Thymus (tissue), 11 donors: Measurements from ENCODE around the gene FGF12. TPM values are rescaled to one million over a fixed set of nuclear protein-coding genes. Genes with fewer than 3 reads are reported as not detected.
"Not testable (repeated sequence)": the region's sequence is repeated elsewhere in the genome, so short reads cannot be mapped to it uniquely, and the experiment has no call there.

Source experiments
- DNase-seq, 9 donors: peaks; one replicate each; pipeline ENCODE4 v3.0.0-alpha.2; 2013; ENCODE audit warnings: low spot score in 9 of 9, low read depth in 6 of 9, missing footprints in 1 of 9
- H3K27ac ChIP-seq, 2 donors: one replicate each; pipeline ENCODE4 v1.5.1; 2013; ENCODE audit warnings: control low read depth in 1 of 2, low read depth in 1 of 2, low read length in 1 of 2, mild to moderate bottlenecking in 1 of 2, moderate library complexity in 1 of 2
- H3K27me3 ChIP-seq, 2 donors: one replicate each; pipeline ENCODE4 v1.5.1; 2013; ENCODE audit warnings: low read length in 1 of 2; ENCODE audit not compliant: control insufficient read depth in 2 of 2, insufficient read depth in 1 of 2
- H3K36me3 ChIP-seq, 2 donors: one replicate each; pipeline ENCODE4 v1.5.1; 2013; ENCODE audit warnings: low read length in 1 of 2, mild to moderate bottlenecking in 1 of 2, moderate library complexity in 1 of 2; ENCODE audit not compliant: control insufficient read depth in 2 of 2, insufficient read depth in 2 of 2
- H3K4me1 ChIP-seq, 2 donors: one replicate each; pipeline ENCODE4 v1.5.1; 2013; ENCODE audit warnings: low read length in 2 of 2; ENCODE audit not compliant: control insufficient read depth in 2 of 2, insufficient read depth in 2 of 2
- H3K4me3 ChIP-seq, 2 donors: one replicate each; pipeline ENCODE4 v1.5.1; 2013; ENCODE audit warnings: low read length in 2 of 2, control low read depth in 1 of 2, mild to moderate bottlenecking in 1 of 2
- H3K9me3 ChIP-seq, 2 donors: one replicate each; pipeline ENCODE4 v1.5.1; 2013; ENCODE audit warnings: low read length in 1 of 2, mild to moderate bottlenecking in 1 of 2; ENCODE audit not compliant: control insufficient read depth in 2 of 2, insufficient read depth in 1 of 2
- WGBS: extraction: QIAGEN DNeasy Blood & Tissue Kit; methylation state at CpG from one replicate; pipeline ENCODE4 v1.1.7; 2013; 5-methylcytosine and 5-hydroxymethylcytosine counted together
- polyA plus RNA-seq: library from polyadenylated mRNA; stranded (reverse); fragments of 200-250 nt; gene quantifications from one replicate; pipeline ENCODE4 v1.2.3, GENCODE V29; 2013
- total RNA-seq: library from RNA; stranded (reverse); fragments of 120-200 nt; gene quantifications from one replicate; pipeline ENCODE4 v1.2.4, GENCODE V29; 2013
- donor health status: healthy.

The FGF12 gene
- total and polyA plus RNA-seq, 2 donors = 0.19 to 1.1 TPM

DNA sequence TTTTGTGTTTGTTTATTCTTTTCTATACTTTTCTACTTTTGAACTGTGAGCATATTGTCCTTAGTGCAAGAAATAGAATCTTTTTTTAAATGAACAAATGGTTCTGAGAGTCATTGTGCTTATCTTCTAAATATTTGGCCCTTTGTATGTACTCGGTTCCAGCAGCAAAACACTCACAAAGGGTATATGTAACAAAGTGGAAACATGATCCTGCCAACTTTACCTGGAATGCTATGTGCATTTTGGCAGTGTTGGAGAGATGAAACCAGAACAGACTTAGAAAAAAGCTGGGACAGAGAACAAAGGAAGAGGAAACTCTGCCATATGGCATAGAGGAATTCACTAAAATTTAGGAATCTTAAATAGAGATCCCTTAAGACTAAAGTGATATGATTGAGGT, 150.1 kb downstream of the FGF12 start:
- H3K4me3 ChIP-seq = no peak overlapping the region
- 85% methylated on average over 1 of the region's 1 CpG for WGBS
- H3K27me3 ChIP-seq = no peaks in the 10 kb centered on the region
- no peaks in the 10 kb centered on the region for H3K36me3 ChIP-seq
- H3K27ac ChIP-seq = no peak overlapping the region
- no peaks in the 10 kb centered on the region for H3K4me1 ChIP-seq
- DNase-seq = no peak
- H3K9me3 ChIP-seq = no peaks in the 10 kb centered on the region

DNA sequence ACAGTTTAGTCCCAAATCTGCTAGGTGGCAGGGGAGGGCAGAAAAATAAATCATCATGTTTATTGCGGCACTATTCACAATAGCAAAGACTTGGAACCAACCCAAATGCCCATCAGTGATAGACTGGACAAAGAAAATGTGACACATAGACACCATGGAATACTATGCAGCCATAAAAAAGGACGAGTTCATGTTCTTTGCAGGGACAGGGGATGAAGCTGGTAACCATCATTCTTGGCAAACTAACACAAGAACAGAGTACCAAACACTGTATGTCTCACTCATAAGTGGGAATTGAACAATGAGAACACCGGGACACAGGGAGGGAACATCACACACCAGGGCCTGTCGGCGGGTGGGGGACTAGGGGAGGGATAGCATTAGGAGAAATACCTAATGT, 150.6 kb downstream of the FGF12 start:
- H3K27ac ChIP-seq, H3K4me1 ChIP-seq, H3K27me3 ChIP-seq, DNase-seq, H3K4me3 ChIP-seq, H3K36me3 ChIP-seq, H3K9me3 ChIP-seq: not testable (repeated sequence)
- WGBS = 93% methylated on average over 5 of the region's 5 CpGs

DNA sequence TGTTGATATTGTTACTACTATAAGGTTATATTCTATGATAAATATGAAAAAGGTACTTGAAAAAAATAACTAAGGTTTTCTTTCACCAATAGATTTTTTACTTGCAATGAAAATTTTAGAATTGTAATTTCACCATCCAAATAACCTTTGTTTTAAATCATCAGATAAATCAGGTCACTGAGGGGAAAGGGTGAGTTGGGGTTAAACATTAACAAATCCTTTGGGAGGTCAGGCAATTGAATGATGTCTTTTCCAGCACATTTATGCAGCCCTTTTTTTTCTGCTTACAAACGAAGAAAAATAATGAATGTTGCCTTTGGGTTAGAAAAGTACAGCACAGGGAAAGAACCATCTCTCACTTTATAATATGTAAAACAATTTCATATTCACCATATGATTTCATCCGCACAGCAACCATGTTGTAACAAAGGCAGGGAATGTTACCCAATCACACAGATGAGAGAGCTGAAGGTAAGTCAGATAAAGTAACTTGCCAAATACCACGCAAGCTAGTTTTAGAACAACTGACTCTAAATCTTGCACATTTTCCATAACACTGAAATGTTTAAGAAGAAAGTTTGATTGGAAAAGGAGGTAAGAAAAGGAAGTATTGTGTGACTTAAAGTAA, 151.3 kb downstream of the FGF12 start:
- no peaks in the 10 kb centered on the region for H3K9me3 ChIP-seq
- H3K27me3 ChIP-seq = peaks cover 0 to 7% of the 10 kb centered on the region in 2 donors
- no peak for DNase-seq
- 90% methylated on average over 3 of the region's 3 CpGs for WGBS
- no peaks in the 10 kb centered on the region for H3K36me3 ChIP-seq
- H3K4me1 ChIP-seq = no peaks in the 10 kb centered on the region
- no peak overlapping the region for H3K27ac ChIP-seq
- no peak overlapping the region for H3K4me3 ChIP-seq

DNA sequence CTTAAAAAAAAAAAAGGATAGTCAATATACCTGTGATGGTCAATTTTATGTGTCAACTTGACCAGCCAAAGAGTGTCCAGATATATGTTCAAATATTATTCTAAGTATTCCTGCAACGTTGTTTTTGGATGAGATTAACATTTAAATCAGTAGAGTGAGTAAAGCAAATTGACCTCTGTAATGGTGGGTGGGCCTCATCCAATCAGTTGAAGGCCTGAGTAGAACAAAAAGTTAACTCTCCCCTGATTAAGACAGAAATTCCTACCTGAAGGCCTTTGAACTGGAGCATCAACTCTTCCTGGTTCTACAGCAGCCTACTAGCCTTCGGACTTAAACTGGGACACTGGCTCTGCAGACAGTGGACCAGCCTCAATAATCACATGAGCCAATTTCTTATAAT, 154.1 kb downstream of the FGF12 start:
- Histone ChIP-seq H3K27ac (no peak overlapping the region), H3K36me3 (no peaks in the 10 kb centered on the region), H3K4me1 (no peaks in the 10 kb centered on the region), H3K27me3 (peaks cover 0 to 7% of the 10 kb centered on the region in 2 donors), H3K4me3 (no peak overlapping the region), H3K9me3 (no peaks in the 10 kb centered on the region)
- DNase-seq = no peak
- 91% methylated on average over 2 of the region's 2 CpGs for WGBS

DNA sequence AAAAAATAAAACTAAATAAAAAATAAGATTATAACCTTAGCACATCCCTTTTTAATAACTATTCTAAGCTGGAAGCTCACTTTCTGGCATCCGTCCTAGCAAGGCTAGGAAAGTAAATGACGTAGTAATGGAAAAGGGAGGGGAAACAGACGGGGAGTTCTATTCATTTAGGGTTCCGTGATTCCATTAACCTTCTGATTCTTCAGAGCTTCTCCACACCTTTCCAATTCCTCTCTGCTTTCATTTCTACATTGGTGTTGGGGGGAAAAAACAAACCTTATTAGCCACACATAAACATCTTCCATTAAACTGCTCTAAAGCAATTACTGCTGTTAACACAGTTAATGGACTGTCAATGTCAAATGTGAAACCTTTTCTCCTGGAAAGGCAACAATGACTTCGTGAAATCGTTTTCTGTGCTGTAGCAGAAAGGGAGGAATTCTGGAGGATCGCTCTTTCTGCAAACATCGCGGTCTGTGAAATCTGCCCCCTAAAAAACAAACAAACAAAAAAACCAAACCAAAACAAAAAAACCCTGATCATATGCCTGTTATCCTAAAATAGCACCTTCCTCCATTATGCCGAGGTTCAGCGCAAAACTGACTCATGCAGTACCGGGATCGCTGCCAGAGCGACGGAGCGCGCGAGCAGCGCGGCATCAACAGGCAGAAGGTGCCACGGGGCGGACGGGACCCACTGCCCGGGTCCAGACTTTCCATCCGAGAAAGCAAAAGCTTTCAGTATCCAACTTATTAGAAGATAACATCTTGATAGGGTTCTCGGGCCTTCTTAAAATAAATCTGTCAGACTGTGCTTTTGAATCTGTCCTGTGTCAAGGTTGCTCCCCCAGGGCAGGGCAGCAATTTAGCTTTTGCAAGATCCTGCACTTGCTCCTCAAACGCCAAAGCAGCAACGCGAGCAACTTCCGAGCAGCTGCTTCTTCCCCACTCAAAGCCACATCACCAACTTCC, 156.2 kb downstream of the FGF12 start:
- no peaks in the 10 kb centered on the region for H3K9me3 ChIP-seq
- H3K27ac ChIP-seq = no peak overlapping the region
- peaks cover 0 to 7% of the 10 kb centered on the region in 2 donors for H3K27me3 ChIP-seq
- H3K4me1 ChIP-seq = no peaks in the 10 kb centered on the region
- 39% methylated on average over 30 of the region's 30 CpGs for WGBS
- H3K36me3 ChIP-seq = no peaks in the 10 kb centered on the region
- peak overlapping the region in 1 of 2 donors; percentile 5 for H3K4me3 ChIP-seq
- no peak for DNase-seq

DNA sequence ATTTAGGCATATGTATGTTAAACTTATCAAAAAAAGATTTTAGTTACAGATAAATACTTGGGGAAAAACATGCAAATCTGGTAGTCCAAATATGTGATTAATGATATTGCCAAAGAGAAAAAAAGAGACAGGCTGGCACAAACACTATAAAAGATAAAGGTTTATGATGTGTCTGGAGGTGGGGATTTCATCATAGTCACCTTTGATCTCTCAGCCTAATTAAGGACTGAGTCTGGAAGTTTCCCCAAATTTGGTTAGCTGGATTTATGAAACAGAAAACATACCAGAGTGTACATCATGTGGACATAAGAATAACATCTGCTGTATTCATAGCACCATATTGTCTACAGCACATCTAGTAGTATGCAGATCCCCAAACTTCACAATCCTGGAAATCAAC, 157.0 kb downstream of the FGF12 start:
- no peak for DNase-seq
- Histone ChIP-seq H3K27ac (no peak overlapping the region), H3K9me3 (no peaks in the 10 kb centered on the region)

DNA sequence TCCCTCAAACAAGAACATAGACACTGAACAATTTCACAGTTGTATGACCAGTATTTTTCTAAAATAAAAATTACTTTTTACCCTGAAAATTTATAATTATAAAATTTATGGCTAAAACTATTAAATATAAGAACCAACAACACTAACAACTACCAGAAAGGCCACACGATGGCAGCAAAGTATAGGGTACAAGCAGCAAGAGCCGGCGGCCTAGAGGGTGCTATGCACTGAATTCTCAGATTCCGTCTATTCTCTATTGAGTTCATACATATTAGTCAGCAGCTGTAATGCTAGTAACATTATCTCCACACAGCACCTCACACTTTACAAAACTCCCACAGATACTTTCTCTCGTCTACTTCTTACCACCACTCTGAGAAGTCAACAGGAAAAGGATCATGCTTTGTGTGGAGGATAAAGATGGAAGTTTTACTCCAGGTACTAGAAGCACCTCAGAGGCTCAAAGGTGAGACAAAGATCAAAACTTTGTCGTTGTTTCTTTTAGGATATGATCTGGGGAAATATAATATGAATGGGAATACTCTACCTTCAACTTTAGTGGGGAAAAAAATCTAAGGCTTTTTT, 160.5 kb downstream of the FGF12 start:
- H3K27ac ChIP-seq = no peak overlapping the region
- DNase-seq = peak; percentile 8 to 52 (median 21)
- H3K36me3 ChIP-seq = no peaks in the 10 kb centered on the region
- whole genome bisulfite sequencing = 22% methylated on average over 6 of the region's 6 CpGs
- no peaks in the 10 kb centered on the region for H3K9me3 ChIP-seq
- no peak overlapping the region for H3K4me3 ChIP-seq
- no peaks in the 10 kb centered on the region for H3K4me1 ChIP-seq
- H3K27me3 ChIP-seq = peaks cover 0 to 7% of the 10 kb centered on the region in 2 donors

More for the DNA sequence above, 157.0 kb downstream of the FGF12 start:
- Histone ChIP-seq H3K27me3 (peaks cover 0 to 7% of the 10 kb centered on the region in 2 donors), H3K4me3 (no peak overlapping the region), H3K4me1 (no peaks in the 10 kb centered on the region), H3K36me3 (no peaks in the 10 kb centered on the region)

DNA sequence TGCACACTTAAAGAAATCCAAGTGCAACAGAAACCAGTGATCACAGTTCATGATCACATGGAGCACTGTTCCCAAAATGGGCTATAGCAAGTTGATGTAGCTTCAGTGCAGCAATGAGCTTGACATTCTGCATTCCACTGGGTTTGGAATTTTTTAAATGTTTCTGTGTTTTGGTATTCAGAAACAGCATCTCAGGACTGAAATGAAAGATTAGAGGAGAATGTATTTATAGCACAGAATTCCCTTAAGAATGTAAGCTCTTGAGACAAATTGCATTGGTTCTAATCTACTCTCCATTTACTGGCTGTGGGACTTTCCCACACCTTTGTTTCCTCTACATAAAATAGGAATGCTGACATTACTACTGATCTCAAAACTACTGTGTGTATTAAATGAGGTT, 162.7 kb downstream of the FGF12 start:
- H3K4me3 ChIP-seq = no peak overlapping the region
- no peaks in the 10 kb centered on the region for H3K4me1 ChIP-seq
- no peaks in the 10 kb centered on the region for H3K36me3 ChIP-seq
- no peak for DNase-seq
- no peak overlapping the region for H3K27ac ChIP-seq
- H3K27me3 ChIP-seq = no peaks in the 10 kb centered on the region
- no peaks in the 10 kb centered on the region for H3K9me3 ChIP-seq

DNA sequence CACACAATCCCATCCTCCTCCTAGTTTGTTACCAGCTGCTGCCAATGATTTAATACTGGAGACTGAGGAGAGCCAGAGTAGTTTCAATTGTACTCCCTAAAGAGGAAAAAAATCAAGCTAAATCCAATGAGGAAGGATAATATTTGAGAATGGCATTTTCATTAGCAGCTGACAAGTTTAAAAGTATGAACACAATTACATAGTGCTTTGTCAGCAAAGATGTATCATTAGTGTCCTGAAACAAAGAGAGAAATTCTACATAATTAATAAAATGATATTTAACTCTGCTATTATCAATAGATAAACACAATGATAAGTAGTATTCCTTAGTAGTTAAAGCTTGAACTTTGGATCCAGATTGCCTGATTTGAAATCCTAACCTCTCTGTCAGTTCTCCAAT, 163.9 kb downstream of the FGF12 start:
- Histone ChIP-seq H3K27ac (no peak overlapping the region), H3K4me3 (no peak overlapping the region), H3K36me3 (no peaks in the 10 kb centered on the region), H3K27me3 (no peaks in the 10 kb centered on the region), H3K9me3 (no peaks in the 10 kb centered on the region), H3K4me1 (no peaks in the 10 kb centered on the region)
- no peak for DNase-seq
